H9 (cell line): Measurements from ENCODE around the gene ASB16. TPM values are rescaled to one million over a fixed set of nuclear protein-coding genes. Genes with fewer than 3 reads are reported as not detected.

ENCODE experiments used
- DNase-seq: peaks from one replicate; pipeline ENCODE4 v3.0.0-alpha.2; 2017
- H2AFZ ChIP-seq: one replicate; pipeline ENCODE4 v1.6.1; 2013; ENCODE audit warnings: mild to moderate bottlenecking, low read length, control low read depth, moderate library complexity
- H2AK5ac ChIP-seq: 2 replicates; pipeline ENCODE4 v1.6.1; 2013; ENCODE audit warnings: low read length, control low read depth, mixed read lengths; ENCODE audit not compliant: insufficient read length
- H2BK120ac ChIP-seq: one replicate; pipeline ENCODE4 v1.6.1; 2013; ENCODE audit warnings: low read depth, mild to moderate bottlenecking, low read length, control low read depth, inconsistent platforms; ENCODE audit not compliant: poor library complexity, severe bottlenecking
- H2BK12ac ChIP-seq: 2 replicates; pipeline ENCODE4 v1.6.1; 2013; ENCODE audit warnings: low read length, control low read depth, mixed read lengths, low read depth; ENCODE audit not compliant: insufficient read length
- H2BK15ac ChIP-seq: 2 replicates; pipeline ENCODE4 v1.6.1; 2013; ENCODE audit warnings: low read depth, low read length, control low read depth
- H2BK20ac ChIP-seq: one replicate; pipeline ENCODE4 v1.6.1; 2013; ENCODE audit warnings: low read depth, mild to moderate bottlenecking, low read length, control low read depth, inconsistent platforms; ENCODE audit not compliant: poor library complexity, severe bottlenecking
- H2BK5ac ChIP-seq: 2 replicates; pipeline ENCODE4 v1.6.1; 2013; ENCODE audit warnings: low read length, control low read depth, mixed read lengths; ENCODE audit not compliant: insufficient read length
- H3K14ac ChIP-seq: 2 replicates; pipeline ENCODE4 v1.6.1; 2013; ENCODE audit warnings: low read length, control low read depth; ENCODE audit not compliant: insufficient read depth
- H3K18ac ChIP-seq: 2 replicates; pipeline ENCODE4 v1.6.1; 2013; ENCODE audit warnings: low read depth, mild to moderate bottlenecking, mixed read lengths, low read length, control low read depth; ENCODE audit not compliant: insufficient read length
- H3K23ac ChIP-seq: 2 replicates; pipeline ENCODE4 v1.6.1; 2013; ENCODE audit warnings: low read length, control low read depth, mixed read lengths, low read depth; ENCODE audit not compliant: insufficient read length
- H3K23me2 ChIP-seq: 2 replicates; pipeline ENCODE4 v1.6.1; 2013; ENCODE audit warnings: low read depth, mild to moderate bottlenecking, mixed read lengths, low read length, control low read depth; ENCODE audit not compliant: insufficient read length, poor library complexity, severe bottlenecking
- H3K27ac ChIP-seq: 2 replicates; pipeline ENCODE4 v1.5.1; 2013; ENCODE audit warnings: low read length, control low read depth, mixed read lengths, low read depth; ENCODE audit not compliant: insufficient read length
- H3K27me3 ChIP-seq: 2 replicates; pipeline ENCODE4 v1.6.1; 2013; ENCODE audit warnings: low read length, control low read depth, inconsistent platforms; ENCODE audit not compliant: insufficient read depth
- H3K4ac ChIP-seq: 2 replicates; pipeline ENCODE4 v1.6.1; 2013; ENCODE audit warnings: low read depth, mild to moderate bottlenecking, control low read depth, inconsistent platforms, low read length, moderate library complexity
- H3K4me1 ChIP-seq: 2 replicates; pipeline ENCODE4 v1.6.1; 2013; ENCODE audit warnings: low read length, control low read depth, inconsistent platforms; ENCODE audit not compliant: insufficient read depth
- H3K4me2 ChIP-seq: 2 replicates; pipeline ENCODE4 v1.6.1; 2013; ENCODE audit warnings: low read length, control low read depth, mixed read lengths; ENCODE audit not compliant: insufficient read length, insufficient read depth
- H3K56ac ChIP-seq: 2 replicates; pipeline ENCODE4 v1.6.1; 2013; ENCODE audit warnings: low read depth, mild to moderate bottlenecking, mixed read lengths, low read length, control low read depth; ENCODE audit not compliant: insufficient read length
- H3K79me1 ChIP-seq: 2 replicates; pipeline ENCODE4 v1.6.1; 2013; ENCODE audit warnings: low read depth, mild to moderate bottlenecking, moderate library complexity, low read length, control low read depth, inconsistent platforms; ENCODE audit not compliant: insufficient read depth, poor library complexity, severe bottlenecking
- H3K79me2 ChIP-seq: 2 replicates; pipeline ENCODE4 v1.6.1; 2013; ENCODE audit warnings: low read length, control low read depth, inconsistent platforms; ENCODE audit not compliant: insufficient read depth
- H3K9ac ChIP-seq: 2 replicates; pipeline ENCODE4 v1.6.1; 2013; ENCODE audit warnings: low read length, control low read depth, mixed read lengths; ENCODE audit not compliant: insufficient read length; ENCODE audit errors: extremely low read depth
- H3K9me3 ChIP-seq: one replicate; pipeline ENCODE4 v1.6.1; 2013; ENCODE audit warnings: low read depth, low read length, inconsistent platforms; ENCODE audit not compliant: control insufficient read depth
- H3T11ph ChIP-seq: one replicate; pipeline ENCODE4 v1.6.1; 2013; ENCODE audit warnings: mild to moderate bottlenecking, low read length, control low read depth, inconsistent platforms
- H4K20me1 ChIP-seq: one replicate; pipeline ENCODE4 v1.6.1; 2013; ENCODE audit not compliant: control insufficient read depth, insufficient read length, insufficient read depth
- H4K5ac ChIP-seq: 2 replicates; pipeline ENCODE4 v1.6.1; 2013; ENCODE audit warnings: low read depth, mild to moderate bottlenecking, mixed read lengths, low read length, control low read depth; ENCODE audit not compliant: insufficient read length
- H4K8ac ChIP-seq: replicated peaks from 2 replicates; pipeline ENCODE4 v1.6.1; 2013; ENCODE audit warnings: low read length, control low read depth, mixed read lengths, low read depth; ENCODE audit not compliant: insufficient read length
- H4K91ac ChIP-seq: 2 replicates; pipeline ENCODE4 v1.6.1; 2013; ENCODE audit warnings: low read depth, mild to moderate bottlenecking, moderate library complexity, mixed read lengths, low read length, control low read depth; ENCODE audit not compliant: insufficient read length
- H3K27ac Mint-ChIP-seq, 3 experiments: 2 replicates in 2 of 3; 3 replicates in 1 of 3; pipeline ENCODE4 v1.8.0; 2020 to 2021; ENCODE audit warnings: mixed read lengths in 3 of 3, mild to moderate bottlenecking in 1 of 3, moderate library complexity in 1 of 3
- H3K27me3 Mint-ChIP-seq: 2 replicates; pipeline ENCODE4 v1.8.0; 2021; ENCODE audit warnings: low read depth, mild to moderate bottlenecking, moderate library complexity, mixed read lengths
- H3K36me3 Mint-ChIP-seq, 3 experiments: 2 replicates in 2 of 3; 3 replicates in 1 of 3; pipeline ENCODE4 v1.8.0; 2020 to 2021; ENCODE audit warnings: low read depth in 3 of 3, mixed read lengths in 3 of 3; ENCODE audit not compliant: insufficient read depth in 1 of 3
- H3K4me1 Mint-ChIP-seq, 2 experiments: 2 replicates each; pipeline ENCODE4 v1.8.0; 2020; ENCODE audit warnings: mixed read lengths in 2 of 2
- H3K4me3 Mint-ChIP-seq, 2 experiments: 2 replicates in 1 of 2; 3 replicates in 1 of 2; pipeline ENCODE4 v1.8.0; 2020 to 2021; ENCODE audit warnings: mild to moderate bottlenecking in 2 of 2, mixed read lengths in 2 of 2, moderate library complexity in 1 of 2
- H3K9me3 Mint-ChIP-seq, 2 experiments: 2 replicates in 1 of 2; 3 replicates in 1 of 2; pipeline ENCODE4 v1.8.0; 2020; ENCODE audit warnings: mild to moderate bottlenecking in 2 of 2, mixed read lengths in 2 of 2, moderate library complexity in 1 of 2
- CTCF ChIP-seq: fragments of 200-600 bp; sonication (generic); conservative IDR thresholded peaks from 3 replicates; pipeline ENCODE4 v1.8.0; 2021; ENCODE audit warnings: antibody characterized with exemption, mild to moderate bottlenecking
- WGBS: extraction: QIAGEN DNeasy Blood & Tissue Kit; methylation state at CpG from one replicate; pipeline ENCODE4 v1.1.7; 2013; ENCODE audit warnings: missing lambda C conversion rate, low lambda C conversion rate, mixed read lengths; ENCODE audit not compliant: insufficient read length; ENCODE audit errors: extremely low coverage; 5-methylcytosine and 5-hydroxymethylcytosine counted together
- total RNA-seq: library from RNA; stranded (reverse); gene quantifications from 2 replicates; pipeline ENCODE4 v1.2.1, GENCODE V29; 2021

Gene ASB16
- total RNA-seq, 1 experiment from 2014 or later = 0.90 TPM

GRCh38 chr17:44205962-44206824 is 35.7 kb downstream of the ASB16 start:
- no peaks in the 10 kb centered on the region for H4K20me1 ChIP-seq
- H3K4me2 ChIP-seq = no peak overlapping the region
- Mint-ChIP-seq H3K4me1 (peaks cover 18 to 30% of the 10 kb centered on the region in 2 experiments), H3K27me3 (no peaks in the 10 kb centered on the region; the same call in 1 of the 2 replicates), H3K4me3 (no peak overlapping the region), H3K36me3 (peaks cover 23 to 51% (median 34%) of the 10 kb centered on the region in 3 experiments), H3K27ac (peak overlapping the region in 1 of 3 experiments; percentile 91; a peak in 2 of 7 replicates), H3K9me3 (no peaks in the 10 kb centered on the region)
- H3K9ac ChIP-seq = no peak overlapping the region
- no peak overlapping the region for H2AFZ ChIP-seq
- H2AK5ac ChIP-seq = no peak overlapping the region
- no peaks in the 10 kb centered on the region for H3K4me1 ChIP-seq
- no peak overlapping the region for H3T11ph ChIP-seq
- H3K14ac ChIP-seq = no peak overlapping the region; the same call in 1 of the 2 replicates
- no peaks in the 10 kb centered on the region for H3K79me2 ChIP-seq
- DNase-seq = no peak
- H2BK15ac ChIP-seq = no peak overlapping the region
- no peak overlapping the region for H3K27ac ChIP-seq
- H3K4ac ChIP-seq = no peak overlapping the region
- WGBS = no CpG with 5 or more reads among the region's 13 CpGs
- no peak overlapping the region for H4K91ac ChIP-seq
- no peaks in the 10 kb centered on the region for H3K23me2 ChIP-seq
- H3K23ac ChIP-seq = no peak overlapping the region
- H4K5ac ChIP-seq = no peak overlapping the region
- H2BK5ac ChIP-seq = no peak overlapping the region
- H3K27me3 ChIP-seq = no peaks in the 10 kb centered on the region
- no peak overlapping the region for H3K56ac ChIP-seq
- H3K9me3 ChIP-seq = no peaks in the 10 kb centered on the region
- H2BK120ac ChIP-seq = no peak overlapping the region
- H3K79me1 ChIP-seq = no peaks in the 10 kb centered on the region
- no peak overlapping the region for H4K8ac ChIP-seq
- no peak overlapping the region for H3K18ac ChIP-seq
- TF ChIP-seq CTCF = peak; percentile 46; the same call in 2 of the 3 replicates
- no peak overlapping the region for H2BK20ac ChIP-seq
- no peak overlapping the region for H2BK12ac ChIP-seq
